ENCODE results near the gene NRL.
A peak's percentile ranks its signal among the peaks of the same experiment; 100 is the strongest.
"Not testable (repeated sequence)": the region's sequence is repeated elsewhere in the genome, so short reads cannot be mapped to it uniquely, and the experiment has no call there.

Gene NRL

DNA sequence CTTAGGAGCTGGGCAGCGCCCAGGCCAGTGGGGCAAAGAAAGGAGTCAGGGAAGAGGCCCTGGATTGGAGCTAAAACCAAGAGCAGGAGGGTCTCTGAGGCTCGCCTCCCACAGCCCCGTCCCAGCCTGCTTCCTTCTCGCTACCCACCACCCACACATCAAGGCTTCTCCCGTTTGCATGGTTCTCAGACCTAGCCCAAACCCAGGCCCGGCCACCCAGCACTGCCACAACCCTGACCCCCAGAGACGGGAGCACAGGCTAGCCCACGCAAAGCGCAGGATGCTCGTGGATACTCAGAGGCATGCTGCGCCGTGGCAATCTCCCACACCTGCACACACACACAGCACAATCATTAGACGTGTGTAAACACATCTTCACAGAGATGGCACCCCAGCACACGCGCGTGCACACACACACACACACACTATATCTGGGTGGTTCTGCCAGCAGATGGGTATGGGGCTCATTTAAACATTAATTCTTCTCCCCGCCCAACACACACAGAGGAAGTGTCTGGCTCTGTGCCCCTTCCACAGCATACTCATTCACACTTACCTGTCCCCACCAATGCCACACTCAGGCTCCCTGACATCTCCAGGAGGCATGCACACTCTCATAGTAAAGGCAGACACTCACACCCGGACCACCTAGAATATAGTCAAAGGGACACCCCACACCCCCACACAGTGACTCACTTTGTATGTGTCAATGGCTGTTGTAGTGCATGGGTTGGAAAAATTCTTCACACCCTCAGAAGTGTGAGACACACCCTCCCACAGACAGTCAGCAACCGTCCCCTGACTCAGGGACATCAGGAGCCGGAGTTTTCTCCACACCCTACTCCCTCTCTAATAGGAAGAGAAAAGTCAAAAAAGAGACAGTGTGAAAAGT lies 61.8 kb downstream of the NRL start:
- no peak for DNase-seq (ENCODE audit: low read depth, low spot score)

DNA sequence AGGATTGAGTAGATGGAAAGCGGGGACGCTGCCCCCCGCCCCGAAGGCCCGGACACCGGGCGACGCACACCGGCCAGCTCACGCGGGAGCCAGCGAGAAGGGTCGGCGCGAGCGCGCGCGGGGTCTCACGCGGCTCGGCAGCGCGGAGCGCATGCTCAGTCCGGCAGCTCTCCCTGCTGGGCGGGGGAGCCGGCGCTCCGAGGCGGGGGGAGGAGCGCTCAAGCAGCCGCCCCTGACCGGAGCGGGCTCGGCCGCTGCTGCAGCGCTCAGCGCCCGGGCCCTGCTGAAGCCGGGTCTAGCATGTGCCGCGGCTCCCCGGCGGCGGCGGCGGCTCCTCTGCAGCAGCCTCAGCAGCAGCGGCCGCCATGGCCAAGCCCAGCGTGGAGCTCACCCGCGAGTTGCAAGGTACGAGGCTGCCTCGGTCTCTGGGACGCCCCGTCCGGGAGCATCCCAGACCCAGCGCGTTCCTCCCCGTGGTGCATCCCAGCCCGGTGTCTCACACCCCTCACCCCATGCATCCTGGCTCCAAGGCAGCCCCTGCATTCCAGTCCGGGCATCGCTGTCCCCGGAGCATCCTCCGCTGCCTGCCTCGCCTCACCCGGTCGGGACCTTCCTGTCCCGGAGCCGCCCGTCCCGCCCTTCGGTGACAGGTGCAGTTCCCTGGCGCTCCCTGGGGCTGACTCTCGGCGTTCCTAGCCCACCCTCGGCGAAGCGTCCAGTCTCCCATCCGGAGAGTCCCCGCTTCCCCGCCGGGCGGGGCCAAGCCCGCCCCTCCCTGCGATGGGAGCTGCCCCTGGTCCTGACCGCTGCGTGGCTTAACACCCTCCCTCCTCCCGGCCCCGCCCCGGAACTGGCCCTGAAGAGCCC lies 62.7 kb downstream of the NRL start, which contains the start of gene CARMIL3:
TSS of gene CARMIL3 (plus strand) at position 221 of the 867 bp plus-strand sequence. CDS start at position 366, 145 bp downstream.
- DNase-seq (ENCODE audit: low read depth, low spot score): peak; percentile 83

DNA sequence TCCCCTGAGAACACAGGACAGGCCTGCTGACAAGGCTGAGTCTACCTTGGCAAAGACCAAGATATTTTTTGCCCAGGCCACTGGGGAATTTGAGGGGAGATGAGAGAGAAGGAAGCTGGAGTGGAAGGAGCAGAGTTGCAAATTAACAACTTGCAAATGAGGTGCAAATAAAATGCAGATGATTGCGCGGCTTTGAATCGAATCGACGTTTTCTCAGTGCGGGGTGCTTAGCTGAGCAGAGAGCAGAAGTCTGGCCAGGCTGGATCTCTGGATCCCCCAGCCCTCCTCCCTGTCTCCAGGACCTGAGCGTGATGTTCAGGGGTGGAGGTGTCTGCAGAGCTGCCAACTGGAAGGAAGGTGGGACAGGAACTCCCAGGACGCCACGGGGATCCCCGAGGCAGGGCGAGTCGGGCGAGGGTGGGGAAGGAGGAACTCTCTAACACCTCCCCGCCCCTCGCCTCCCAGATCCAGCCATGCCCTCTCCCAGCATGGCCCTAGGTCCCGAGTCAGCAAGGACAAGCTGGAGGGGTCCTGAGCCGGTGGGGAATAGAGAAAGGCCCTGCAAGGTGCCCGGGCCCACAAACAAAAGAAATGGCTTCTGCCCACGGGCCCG lies 63.5 kb downstream of the NRL start:
- no peak for DNase-seq (ENCODE audit: low read depth, low spot score)

DNA sequence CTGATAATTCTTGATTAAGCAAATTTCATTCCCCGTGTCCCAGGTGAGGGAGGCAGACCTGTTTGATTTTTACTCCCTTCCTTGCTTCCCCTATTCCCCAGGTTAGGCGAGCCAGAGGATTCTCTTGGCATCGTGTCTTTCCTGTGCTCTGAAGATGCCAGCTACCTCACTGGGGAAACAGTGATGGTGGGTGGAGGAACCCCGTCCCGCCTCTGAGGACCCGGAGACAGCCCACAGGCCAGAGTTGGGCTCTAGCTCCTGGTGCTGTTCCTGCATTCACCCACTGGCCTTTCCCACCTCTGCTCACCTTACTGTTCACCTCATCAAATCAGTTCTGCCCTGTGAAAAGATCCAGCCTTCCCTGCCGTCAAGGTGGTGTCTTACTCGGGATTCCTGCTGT lies 64.0 kb downstream of the NRL start:
- not testable (repeated sequence) for DNase-seq (ENCODE audit: low read depth, low spot score)

DNA sequence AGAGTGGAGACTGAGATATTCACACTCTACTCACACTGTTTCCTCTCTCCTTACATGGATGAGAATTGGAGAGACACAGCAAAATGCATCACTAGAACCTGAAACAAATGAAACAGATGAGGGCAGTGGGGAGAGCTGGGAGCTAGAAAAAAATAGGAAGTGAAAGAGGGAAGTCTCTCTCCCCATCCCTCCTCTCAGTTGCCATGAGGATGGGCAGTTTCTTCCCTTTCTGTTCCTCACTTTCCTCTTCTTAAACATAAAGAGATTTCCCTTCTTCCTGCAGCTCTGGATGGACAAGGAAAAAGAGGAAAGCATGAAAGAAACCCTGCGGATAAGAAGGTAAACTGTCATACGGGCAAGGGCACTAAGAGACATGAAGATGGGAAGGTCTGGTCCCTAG lies 65.7 kb downstream of the NRL start:
- not testable (repeated sequence) for DNase-seq (ENCODE audit: low read depth, low spot score)

DNA sequence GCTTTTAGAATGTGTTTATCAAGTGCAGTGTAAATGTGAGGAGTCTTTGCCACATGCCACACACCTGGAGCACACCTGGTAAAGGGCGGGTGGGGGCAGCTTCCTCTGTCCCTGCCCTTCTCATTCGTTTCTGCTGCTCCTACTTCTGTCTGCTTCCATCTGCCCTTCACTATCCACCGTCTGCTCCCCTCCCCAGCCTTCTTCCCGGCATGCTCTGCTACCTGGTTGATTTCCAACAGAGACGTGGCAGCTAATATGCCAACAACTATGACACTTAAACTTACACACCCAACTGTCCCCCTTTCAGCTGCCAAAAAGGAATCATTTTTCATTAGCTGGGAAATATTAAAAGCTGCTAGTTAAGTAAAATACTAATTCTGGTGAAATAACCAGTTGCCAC lies 72.0 kb downstream of the NRL start:
- DNase-seq (ENCODE audit: low read depth, low spot score): no peak

DNA sequence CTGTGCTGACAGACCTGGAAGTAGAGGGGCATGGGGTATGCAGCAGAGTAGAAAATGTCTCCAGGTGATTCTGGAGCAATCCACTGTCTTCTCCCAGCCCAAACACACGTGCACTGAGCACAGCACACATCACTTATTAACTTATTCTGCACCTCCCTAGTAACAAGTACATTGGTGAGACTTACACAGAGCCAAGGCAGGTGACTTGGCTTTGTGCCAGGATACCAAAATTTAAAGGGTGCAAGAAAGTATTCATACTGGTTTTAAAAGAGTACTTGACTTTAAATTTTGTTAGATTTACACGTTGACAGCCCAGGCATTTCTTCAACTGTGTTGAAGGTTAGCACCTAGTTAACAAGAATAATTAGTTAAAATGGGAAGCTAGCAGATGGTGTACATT lies 74.1 kb downstream of the NRL start:
- no peak for DNase-seq (ENCODE audit: low read depth, low spot score)

DNA sequence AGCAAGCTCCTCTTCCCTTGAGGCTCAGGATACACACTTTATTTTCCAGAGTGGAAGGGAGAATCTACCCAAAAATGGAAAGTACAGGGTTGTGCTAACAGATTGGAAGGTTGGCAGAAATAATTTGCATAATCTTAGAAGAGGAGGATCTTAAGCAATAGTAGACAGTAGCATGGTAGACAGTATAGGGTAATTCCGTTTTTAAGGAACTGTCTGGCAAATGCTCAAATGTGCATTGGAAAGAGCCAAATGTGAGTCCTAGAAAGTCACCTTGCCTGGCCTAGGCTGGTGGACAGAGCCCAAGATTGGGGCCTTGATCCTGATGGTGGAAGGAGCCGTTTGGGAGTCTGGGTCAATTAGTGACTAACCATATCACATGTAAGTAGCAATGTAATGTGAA lies 76.1 kb downstream of the NRL start:
- DNase-seq (ENCODE audit: low read depth, low spot score): no peak

DNA sequence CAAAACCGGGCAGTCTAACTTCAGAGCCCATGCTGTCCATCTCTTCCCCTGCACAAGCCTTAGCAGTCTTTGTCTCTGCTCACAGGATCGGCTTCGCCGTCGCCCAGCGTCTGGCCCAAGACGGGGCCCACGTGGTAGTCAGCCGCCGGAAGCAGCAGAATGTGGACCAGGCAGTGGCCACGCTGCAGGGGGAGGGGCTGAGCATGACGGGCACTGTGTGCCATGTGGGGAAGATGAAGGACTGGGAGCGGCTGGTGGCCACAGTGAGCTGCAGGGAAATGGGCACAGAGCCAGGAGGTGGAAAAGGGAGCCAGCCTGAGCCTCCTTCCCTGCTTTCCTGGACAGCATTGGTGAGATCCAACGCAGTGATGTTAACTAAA lies 77.1 kb downstream of the NRL start:
- no peak for DNase-seq (ENCODE audit: low read depth, low spot score)

DNA sequence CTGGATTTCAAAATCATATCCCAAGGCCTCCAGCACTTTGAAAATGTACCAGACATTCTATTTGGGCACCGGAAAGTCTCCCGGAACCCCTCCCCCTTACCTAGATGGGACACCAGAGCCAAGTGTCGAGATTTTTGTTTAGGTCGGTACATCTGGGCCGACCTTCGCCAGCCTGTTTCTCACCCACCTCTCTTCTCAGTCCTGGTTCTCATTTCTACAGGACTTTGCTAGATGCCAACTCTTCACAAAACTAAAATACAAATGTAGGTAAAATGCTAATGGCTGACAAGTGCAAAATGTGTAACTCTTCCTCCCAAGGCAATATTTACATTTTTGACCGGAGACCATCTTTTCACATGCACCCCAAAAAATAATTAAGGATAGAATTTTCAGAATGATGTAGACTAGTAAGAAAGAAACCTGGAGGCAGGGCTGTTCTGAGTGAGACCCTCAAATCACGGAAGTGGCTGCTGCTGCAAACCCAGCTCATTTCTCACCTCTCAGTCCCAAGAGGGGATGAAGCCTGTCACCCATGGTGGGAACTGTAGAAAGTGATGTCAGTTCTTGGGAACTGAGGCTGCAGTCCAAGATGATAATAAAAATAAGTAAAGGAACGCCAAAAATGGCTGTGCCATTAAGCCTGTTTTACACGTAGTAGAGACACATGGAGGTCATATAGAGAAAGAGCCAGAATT lies 77.6 kb downstream of the NRL start:
- not testable (repeated sequence) for DNase-seq (ENCODE audit: low read depth, low spot score)

DNA sequence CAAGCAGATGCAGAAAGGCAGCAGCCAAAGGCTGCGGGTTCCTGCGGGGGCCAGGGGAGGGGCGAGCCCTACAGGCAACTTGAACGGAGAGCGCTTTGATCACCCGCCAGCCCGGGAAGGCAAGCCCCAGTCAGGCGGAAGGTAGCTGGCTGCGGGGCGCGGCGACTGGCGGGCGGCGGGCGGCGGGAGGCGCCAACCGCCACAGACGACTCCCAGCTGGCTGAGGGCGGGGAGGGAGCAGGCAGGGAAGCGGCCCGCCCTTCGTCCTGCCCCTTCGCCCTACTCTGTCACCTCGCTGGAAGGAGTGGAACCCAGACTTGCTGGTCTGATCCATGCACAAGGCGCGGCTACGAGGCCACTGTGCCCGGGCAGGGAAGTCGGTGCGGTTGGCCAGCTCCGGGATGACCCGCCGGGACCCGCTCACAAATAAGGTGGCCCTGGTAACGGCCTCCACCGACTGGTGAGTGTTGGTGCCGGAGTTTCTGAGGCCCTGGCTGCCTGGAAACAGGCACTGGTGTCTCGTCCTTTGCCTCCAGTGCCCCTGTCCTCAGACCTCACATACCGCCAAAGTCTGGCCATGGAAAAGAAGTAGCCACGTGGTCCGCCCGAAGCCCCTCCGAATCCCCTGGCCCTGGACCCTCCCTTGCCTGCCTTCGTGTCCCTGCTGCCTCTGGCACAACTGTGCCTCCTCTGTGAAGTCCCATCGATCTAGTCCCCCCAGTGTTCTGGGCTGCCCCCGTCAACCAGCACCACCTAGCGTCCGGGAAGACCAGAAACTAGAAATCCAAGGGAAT lies 78.4 kb downstream of the NRL start:
- DNase-seq (ENCODE audit: low read depth, low spot score): peak; percentile 85

DNA sequence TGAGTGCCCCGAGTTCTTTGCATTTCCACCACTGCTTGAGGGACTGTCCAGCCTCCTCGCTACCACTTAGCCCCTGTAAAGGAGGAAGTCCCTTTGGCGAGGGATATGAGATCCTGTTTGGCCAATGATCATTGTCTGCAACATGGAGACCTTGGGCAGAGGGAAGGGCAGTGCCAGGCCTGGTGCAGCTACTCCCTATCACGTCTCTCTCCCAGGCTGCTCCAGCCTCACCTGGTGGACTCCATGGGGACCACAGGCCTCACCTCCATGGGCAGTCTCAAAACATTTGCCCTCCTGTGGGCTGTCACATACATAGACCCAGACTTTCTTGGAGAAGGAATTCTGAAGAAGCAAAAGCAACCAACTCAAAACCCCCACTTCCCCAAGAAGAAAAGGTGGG lies 79.0 kb downstream of the NRL start:
- DNase-seq (ENCODE audit: low read depth, low spot score): not testable (repeated sequence)

DNA sequence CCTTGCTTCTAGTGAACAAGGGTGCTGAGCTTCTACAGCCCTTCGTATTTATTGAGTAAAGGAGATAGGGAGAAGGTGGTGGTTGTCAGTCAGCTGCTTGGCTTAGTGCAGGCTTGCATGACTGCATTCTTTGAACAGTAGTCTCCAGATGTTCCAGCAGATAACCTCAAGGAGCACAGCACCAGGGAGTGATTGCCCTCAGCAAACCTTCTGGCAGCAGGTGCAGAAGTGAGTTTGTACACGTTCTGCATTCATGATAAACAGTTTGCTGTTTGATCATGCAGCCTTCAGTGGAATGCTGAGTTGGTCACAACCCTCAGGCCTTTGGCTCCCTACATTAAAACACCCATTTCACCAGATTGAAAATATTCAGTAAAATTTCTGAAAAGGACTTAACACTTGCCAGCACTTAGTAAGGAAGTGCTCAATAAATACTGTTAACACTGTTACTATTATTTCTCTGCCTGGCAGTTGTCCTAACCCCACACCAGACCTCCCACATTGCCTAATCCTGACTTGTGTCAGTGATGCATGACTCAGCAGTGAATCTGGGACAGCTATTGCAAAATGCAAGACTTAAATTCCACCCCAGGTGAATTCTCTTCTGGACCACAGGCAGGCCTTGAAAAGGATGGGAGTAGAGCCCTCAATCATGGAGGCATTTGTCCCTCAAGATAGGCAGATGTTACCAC lies 81.9 kb downstream of the NRL start:
- peak; percentile 49 for DNase-seq (ENCODE audit: low read depth, low spot score)

DNA sequence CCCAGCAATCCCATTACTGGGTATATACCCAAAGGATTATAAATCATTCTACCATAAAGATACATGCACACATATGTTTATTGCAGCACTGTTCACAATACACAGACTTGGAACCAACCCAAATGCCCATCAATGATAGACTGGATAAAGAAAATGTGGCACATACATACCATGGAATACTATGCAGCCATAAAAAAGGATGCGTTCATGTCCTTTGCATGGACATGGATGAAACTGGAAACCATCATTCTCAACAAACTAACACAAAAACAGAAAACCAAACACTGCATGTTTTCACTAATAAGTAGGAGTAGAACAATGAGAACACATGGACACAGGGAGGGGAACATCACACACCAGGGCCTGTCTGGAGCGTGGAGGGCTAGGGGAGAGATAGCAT lies 83.4 kb downstream of the NRL start:
- DNase-seq (ENCODE audit: low read depth, low spot score): not testable (repeated sequence)

DNA sequence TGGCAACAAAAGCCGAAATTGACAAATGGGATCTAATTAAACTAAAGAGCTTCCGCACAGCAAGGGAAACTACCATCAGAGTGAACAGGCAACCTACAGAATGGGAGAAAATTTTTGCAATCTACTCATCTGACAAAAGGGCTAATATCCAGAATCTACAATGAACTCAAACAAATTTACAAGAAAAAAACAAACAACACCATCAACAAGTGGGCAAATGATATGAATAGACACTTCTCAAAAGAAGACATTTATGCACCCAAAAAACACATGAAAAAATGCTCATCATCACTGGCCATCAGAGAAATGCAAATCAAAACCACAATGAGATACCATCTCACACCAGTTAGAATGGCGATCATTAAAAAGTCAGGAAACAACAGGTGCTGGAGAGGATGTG lies 85.1 kb downstream of the NRL start:
- DNase-seq (ENCODE audit: low read depth, low spot score): not testable (repeated sequence)

Data from astrocyte of the hippocampus (primary cell).